Thyroid gland (tissue), 4 donors: ENCODE results near the gene TMEM95. TPM values are rescaled to one million over a fixed set of nuclear protein-coding genes. Genes with fewer than 3 reads are reported as not detected.

Source experiments
- DNase-seq, 2 donors: peaks; one replicate each; pipeline ENCODE4 v3.0.0-alpha.2; 2019
- H3K27ac ChIP-seq, 3 donors: fragments of 200-600 bp; sonication (generic); 1 replicate in 2 of 3; 2 replicates in 1 of 3; pipeline ENCODE4 v1.5.1; 2016 to 2019; ENCODE audit warnings: mild to moderate bottlenecking in 1 of 3, moderate library complexity in 1 of 3
- H3K27me3 ChIP-seq: fragments of 200-600 bp; sonication (generic); one replicate; pipeline ENCODE4 v1.5.1; 2019
- H3K36me3 ChIP-seq, 2 donors: fragments of 200-600 bp; sonication (generic); one replicate each; pipeline ENCODE4 v1.5.1; 2016 to 2019
- H3K4me1 ChIP-seq, 2 donors: fragments of 200-600 bp; sonication (generic); one replicate each; pipeline ENCODE4 v1.5.1; 2017 to 2019
- H3K4me3 ChIP-seq, 3 donors: fragments of 200-600 bp; sonication (generic); replicated peaks in 1 of 3; 1 replicate in 2 of 3; 2 replicates in 1 of 3; pipeline ENCODE4 v1.5.1; 2016; ENCODE audit warnings: mild to moderate bottlenecking in 1 of 3
- H3K9me3 ChIP-seq: fragments of 200-600 bp; sonication (generic); one replicate; pipeline ENCODE4 v1.5.1; 2017
- CTCF ChIP-seq, 6 experiments: fragments of 200-600 bp in 3 of 6; fragments of 450-650 bp in 3 of 6; sonication (generic) in 3 of 6; IDR thresholded peaks; one replicate each; pipeline ENCODE4 v1.5.1; 2016 to 2019; ENCODE audit warnings: antibody characterized with exemption in 6 of 6, mild to moderate bottlenecking in 2 of 6, inconsistent platforms in 1 of 6, moderate library complexity in 1 of 6
- POLR2A ChIP-seq, 2 donors: fragments of 450-650 bp; IDR thresholded peaks; one replicate each; pipeline ENCODE4 v1.6.1; 2017; ENCODE audit warnings: antibody characterized with exemption in 2 of 2, mild to moderate bottlenecking in 2 of 2, moderate library complexity in 1 of 2
- WGBS, 2 donors: methylation state at CpG; one replicate each; pipeline ENCODE4 v1.1.5; 2017; 5-methylcytosine and 5-hydroxymethylcytosine counted together
- intact Hi-C: fragments of 100-400 bp; cut with DNase I; formaldehyde crosslinking; loops from one replicate; pipeline ENCODE4 v1.15.1; 2023
- total RNA-seq, 4 donors: library from RNA; depleted of rRNA; stranded (reverse); fragments of >200 nt; gene quantifications; one replicate each; pipeline ENCODE4 v1.2.3, GENCODE V29; 2016

The TMEM95 gene
- total RNA-seq, 4 donors from 2014 or later: not detected

- no peak for TF ChIP-seq POLR2A (IDR thresholded peaks at IDR 0.05)
- no peak for TF ChIP-seq CTCF (IDR thresholded peaks at IDR 0.05)
- 89 to 94% methylated on average over 34 of the region's 37 CpGs for WGBS, 2 donors
- Histone ChIP-seq H3K36me3 (no peaks in the 10 kb centered on the region), H3K4me3 (peak overlapping the region in 1 of 3 donors; percentile 80), H3K27me3 (no peaks in the 10 kb centered on the region), H3K27ac (peak overlapping the region in 2 of 3 donors; percentile 89 to 97), H3K4me1 (peaks cover 21 to 53% of the 10 kb centered on the region in 2 donors), H3K9me3 (no peaks in the 10 kb centered on the region)
- intact Hi-C loops: loop anchor here (5.0 to 10.0 kb wide), 2 partner anchors 84 to 132 kb away; partner anchors contain the start of genes FGF11, POLR2A, SLC35G6 and TMEM102
- no peak for DNase-seq
These were observed 1.9 kb upstream of the TMEM95 start for GRCh38 chr17:7352910-7353635.

GRCh38 chr17:7354262-7354843 is 603 bp upstream of the TMEM95 start:
- no peak for DNase-seq
- no peaks in the 10 kb centered on the region for H3K27me3 ChIP-seq
- TF ChIP-seq CTCF (IDR thresholded peaks at IDR 0.05) (no peak), POLR2A (IDR thresholded peaks at IDR 0.05) (no peak)
- intact Hi-C loops: loop anchor here (5.0 to 10.0 kb wide), 2 partner anchors 83 to 130 kb away; partner anchors contain the start of genes FGF11, POLR2A, SLC35G6 and TMEM102
- WGBS, 2 donors: 85 to 90% methylated on average over 9 of the region's 9 CpGs
- H3K36me3 ChIP-seq: no peaks in the 10 kb centered on the region
- peak overlapping the region in 1 of 3 donors; percentile 31 for H3K27ac ChIP-seq
- H3K4me3 ChIP-seq: no peak overlapping the region
- no peaks in the 10 kb centered on the region for H3K9me3 ChIP-seq
- H3K4me1 ChIP-seq: peaks cover 19 to 47% of the 10 kb centered on the region in 2 donors

GRCh38 chr17:7355573-7355972 is 617 bp downstream of the TMEM95 start:
- no peaks in the 10 kb centered on the region for H3K36me3 ChIP-seq
- 76 to 77% methylated on average over 8 of the region's 8 CpGs for WGBS, 2 donors
- H3K27me3 ChIP-seq: no peaks in the 10 kb centered on the region
- H3K27ac ChIP-seq: peak overlapping the region in 1 of 3 donors; percentile 24
- H3K4me3 ChIP-seq: no peak overlapping the region
- peaks cover 9 to 37% of the 10 kb centered on the region in 2 donors for H3K4me1 ChIP-seq
- no peak for DNase-seq
- intact Hi-C loops: loop anchor here (5.0 to 10.0 kb wide), 2 partner anchors 129 to 207 kb away; partner anchors contain the start of genes POLR2A, SENP3 and SLC35G6
- TF ChIP-seq POLR2A (IDR thresholded peaks at IDR 0.05): no peak
- no peak for TF ChIP-seq CTCF (IDR thresholded peaks at IDR 0.05)
- no peaks in the 10 kb centered on the region for H3K9me3 ChIP-seq

- no peak overlapping the region for H3K4me3 ChIP-seq
- H3K27me3 ChIP-seq: no peaks in the 10 kb centered on the region
- peaks cover 8 to 34% of the 10 kb centered on the region in 2 donors for H3K4me1 ChIP-seq
- intact Hi-C loops: loop anchor here (5.0 to 10.0 kb wide), 2 partner anchors 129 to 206 kb away; partner anchors contain the start of genes POLR2A, SENP3 and SLC35G6
- peak; percentile 74 to 83 for DNase-seq
- no peaks in the 10 kb centered on the region for H3K9me3 ChIP-seq
- WGBS, 2 donors: 13 to 30% methylated on average over 4 to 12 of the region's 12 CpGs
- no peak overlapping the region for H3K27ac ChIP-seq
- no peaks in the 10 kb centered on the region for H3K36me3 ChIP-seq
- TF ChIP-seq CTCF (IDR thresholded peaks at IDR 0.05): peak; percentile 49 to 85 (median 79)
- TF ChIP-seq POLR2A (IDR thresholded peaks at IDR 0.05): no peak
These were observed 1.2 kb downstream of the TMEM95 start for GRCh38 chr17:7356072-7356549.
